ENCODE measurements around the gene STAT3.

GRCh38 chr17:42411361-42411760 is 23.1 kb upstream of the STAT3 start:
- TF ChIP-seq CTCF (IDR thresholded peaks at IDR 0.05) (no peak), EP300 (IDR thresholded peaks at IDR 0.05; ENCODE audit: borderline replicate concordance in 1 of 2, low read depth in 1 of 2, low read length in 1 of 2) (no peak)
